HG03103 (cell line): ENCODE data around the gene CEP162.
"Not testable (repeated sequence)": the region's sequence is repeated elsewhere in the genome, so short reads cannot be mapped to it uniquely, and the experiment has no call there.

Source experiments
- ATAC-seq: cut with Tn5 transposase; IDR thresholded peaks from one replicate; pipeline ENCODE4 v1.9.1; 2021; ENCODE audit warnings: low read depth; ENCODE audit not compliant: unreplicated experiment

Gene CEP162

DNA sequence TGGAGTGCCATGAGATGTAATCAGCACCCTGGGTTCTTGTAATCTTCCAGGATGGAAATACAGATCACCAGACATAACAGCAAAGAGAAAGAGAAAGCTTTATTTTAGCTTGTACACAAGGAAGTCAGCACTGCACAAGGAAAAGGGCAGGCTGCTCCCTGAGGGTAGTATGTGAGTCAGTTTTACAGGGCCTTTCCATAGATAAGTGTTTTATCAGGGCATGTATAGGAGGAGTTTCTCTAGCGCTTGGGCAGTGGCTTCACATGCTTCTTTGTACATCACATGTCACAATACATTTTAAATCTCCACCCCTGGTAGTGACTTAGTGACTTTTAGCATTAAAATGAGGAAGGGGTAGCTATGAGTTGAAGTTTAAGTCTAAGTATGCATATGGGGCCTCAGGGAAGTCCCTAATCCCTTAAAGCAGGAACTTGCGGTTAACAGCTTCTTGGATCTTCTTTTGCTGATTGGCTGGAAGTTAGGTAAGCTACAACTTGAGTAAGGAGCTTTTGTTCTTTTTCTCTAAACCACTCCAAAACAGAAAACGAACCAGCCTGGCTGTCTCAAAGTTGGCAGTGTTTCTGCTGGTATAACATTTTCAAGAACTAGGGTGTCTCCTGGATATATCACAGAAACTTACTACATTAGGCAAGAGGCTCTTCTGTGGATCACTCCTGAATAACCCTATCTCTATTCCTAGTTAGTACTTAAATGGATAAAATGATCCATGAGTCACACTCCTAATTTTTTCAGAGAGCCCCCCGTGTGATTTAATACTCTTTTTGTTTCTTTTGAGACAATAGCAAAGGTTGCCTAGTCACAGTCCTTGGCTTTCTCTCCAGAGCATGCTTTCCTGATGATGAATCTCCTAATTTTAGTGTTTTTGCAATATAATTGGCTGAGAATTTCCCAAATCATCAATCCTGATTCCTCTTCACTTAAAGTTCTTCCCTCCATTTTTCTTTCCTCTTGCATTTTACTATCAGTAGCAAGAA, 133.7 kb downstream of the CEP162 start:
- ATAC-seq: no peak

DNA sequence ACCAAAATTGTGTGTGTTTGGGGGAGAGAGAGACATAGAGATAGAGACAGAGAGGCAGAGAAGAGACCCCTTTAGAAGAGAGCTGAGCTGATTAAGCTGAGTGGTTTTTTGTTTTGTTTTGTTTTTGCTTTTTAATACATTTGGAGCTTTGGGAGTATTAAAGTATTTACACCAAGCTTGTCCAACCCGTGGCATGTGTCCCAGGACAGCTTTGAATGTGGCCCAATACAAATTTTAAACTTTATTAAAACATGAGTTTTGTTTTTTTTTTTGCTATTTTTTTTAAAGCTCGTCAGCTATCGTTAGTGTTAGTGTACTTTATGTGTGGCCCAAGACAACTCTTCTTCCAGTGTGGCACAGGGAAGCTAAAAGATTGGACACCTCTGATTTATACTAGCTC, 137.9 kb downstream of the CEP162 start:
- no peak for ATAC-seq

DNA sequence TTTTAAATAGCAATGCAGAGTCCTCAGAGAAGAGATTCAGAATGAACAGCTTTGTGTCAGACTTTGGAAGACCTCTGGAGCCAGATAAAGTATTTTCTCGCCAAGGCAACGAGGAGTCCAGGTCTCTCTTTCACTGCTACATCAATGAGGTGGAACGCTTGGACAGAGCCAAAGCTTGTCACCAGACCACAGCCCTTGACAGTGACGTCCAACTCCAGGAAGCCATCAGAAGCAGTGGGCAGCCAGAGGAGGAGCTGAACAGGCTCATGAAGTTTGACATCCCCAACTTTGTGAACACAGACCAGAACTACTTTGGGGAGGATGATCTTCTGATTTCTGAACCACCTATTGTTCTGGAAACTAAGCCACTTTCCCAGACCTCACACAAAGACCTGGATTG, 138.4 kb downstream of the CEP162 start:
- no peak for ATAC-seq

DNA sequence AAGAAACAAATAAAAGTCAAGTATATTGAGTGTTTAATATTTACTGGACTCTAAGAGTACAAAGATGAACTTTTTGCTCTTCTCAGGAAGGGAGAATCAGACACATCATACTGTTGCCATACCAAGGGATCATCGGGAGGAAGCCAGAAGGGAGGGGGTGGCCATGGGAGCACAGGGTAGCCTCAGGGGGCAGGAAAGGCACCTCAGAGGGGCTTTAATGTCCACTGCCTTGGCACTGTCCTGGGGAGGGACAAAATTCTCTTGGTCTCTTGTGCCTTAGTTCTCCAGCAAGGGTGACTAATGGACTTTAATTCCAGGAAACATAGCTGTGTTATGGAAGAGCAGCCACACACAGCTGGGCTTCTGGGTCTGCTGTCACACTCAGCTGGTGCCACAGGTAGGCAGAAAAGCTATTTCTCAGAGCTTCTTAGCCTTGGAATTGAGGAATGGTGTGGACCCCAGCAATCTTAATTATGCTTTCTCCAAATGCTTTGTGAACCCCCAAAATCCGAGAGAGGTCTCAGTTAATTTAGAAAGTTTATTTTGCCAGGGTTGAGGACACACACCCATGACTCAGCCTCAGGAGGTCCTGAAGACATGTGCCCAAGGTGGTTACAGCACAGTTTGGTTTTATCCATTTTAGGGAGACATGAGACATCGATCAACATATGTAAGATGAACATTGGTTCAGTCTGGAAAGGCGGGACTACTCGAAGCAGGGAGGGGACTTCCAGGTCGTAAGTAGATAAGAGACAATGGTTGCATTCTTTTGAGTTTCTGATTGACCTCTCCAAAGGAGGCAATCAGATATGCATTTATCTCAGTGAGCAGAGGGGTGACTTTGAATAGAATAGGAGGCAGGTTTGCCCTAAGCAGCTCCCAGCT, 140.7 kb downstream of the CEP162 start:
- ATAC-seq: no peak

DNA sequence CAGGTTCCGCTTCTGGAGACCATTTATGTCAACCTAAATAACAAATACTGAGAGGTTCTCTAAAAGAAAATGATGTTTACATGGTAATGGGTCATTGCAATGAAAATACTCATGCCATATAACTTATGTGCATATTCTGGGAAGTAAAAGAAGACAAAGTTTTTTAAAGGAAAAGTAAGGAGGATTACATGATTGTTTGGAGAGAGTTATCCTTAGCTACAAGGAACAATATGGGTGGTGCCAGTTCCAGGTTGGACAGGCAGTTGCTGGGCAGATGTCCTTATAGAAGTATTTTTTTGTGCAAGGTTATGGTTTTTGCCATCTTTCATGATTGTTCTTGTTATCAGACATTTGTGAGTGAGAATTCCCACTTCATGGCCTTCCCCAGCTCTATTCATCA, 141.4 kb downstream of the CEP162 start:
- no peak for ATAC-seq

DNA sequence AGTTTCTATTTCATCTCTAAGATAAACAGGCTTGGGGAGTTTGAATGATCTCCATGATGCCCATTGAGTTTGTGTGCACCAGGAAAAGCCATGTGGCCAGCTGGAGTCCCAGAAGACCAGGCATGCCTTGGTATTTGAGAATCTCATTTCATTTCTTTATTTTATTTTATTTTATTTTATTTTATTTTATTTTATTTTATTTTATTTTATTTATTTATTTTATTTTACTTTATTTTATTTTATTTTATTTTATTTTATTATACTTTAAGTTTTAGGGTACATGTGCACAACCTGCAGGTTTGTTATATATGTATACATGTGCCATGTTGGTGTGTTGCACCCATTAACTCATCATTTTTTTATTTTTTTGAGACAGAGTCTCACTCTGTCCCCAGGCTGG, 142.7 kb downstream of the CEP162 start:
- ATAC-seq: not testable (repeated sequence)

DNA sequence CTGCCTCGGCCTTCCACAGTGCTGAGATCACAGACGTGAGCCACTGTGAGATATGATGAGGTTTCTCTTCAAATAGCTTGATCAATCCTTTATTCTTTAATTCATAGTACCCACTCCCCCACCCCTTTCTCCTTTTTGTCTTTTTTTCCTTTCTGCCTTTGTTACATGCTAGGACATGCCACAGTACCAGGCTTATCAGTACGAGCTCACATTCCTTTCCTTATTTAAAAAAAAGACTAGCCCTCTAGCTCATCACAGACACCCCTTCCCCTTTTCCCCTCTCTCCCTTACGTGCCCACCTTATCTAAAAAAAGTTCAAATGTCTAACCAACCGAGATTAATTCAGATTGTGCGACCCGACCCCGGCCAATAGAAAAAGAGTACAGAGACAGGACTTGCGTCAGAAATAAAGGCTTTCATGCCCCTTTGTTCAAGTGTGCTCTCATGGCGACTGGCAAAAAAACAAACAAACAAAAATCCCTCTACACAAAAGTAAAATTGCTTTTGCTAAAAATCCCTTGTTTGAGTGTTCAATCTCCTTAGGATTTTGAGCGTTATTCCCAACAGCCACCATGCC, 144.7 kb downstream of the CEP162 start:
- no peak for ATAC-seq

DNA sequence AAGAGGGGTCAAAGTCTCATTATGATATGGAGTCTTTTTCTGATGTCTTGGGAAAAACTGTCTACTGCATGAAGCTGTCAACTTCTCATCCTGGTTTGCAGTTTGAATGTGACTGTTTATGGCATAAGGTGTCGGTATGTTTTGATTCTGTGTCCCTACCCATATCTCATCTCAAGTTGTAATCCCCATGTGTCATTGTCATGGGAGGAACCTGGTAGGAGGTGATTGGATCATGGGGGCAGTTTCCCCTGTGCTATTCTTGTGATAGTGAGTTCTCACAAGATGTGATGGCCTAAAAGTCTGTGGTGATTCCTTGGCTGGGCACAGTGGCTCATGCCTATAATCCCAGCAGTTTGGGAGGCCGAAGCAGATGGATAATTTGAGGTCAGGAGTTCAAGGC, 146.2 kb downstream of the CEP162 start:
- no peak for ATAC-seq

DNA sequence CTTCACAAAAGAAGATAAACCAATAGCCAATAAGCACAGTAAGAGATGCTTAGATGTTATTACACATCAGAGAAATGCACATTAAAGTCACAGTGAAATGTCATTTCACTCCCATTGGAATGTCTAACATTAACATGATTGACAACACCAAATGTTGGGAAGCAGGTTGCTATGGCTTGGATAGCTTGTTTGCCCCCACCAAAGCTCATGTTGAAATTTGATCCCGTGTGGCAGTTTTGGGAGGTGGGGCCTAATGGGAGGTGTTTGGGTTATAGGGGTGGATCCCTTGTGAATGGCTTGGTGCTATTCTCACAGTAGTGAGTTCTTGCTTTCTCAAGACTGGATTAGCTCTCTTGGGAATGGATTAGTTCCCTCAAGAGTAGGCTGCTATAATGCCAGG, 149.1 kb downstream of the CEP162 start:
- no peak for ATAC-seq

DNA sequence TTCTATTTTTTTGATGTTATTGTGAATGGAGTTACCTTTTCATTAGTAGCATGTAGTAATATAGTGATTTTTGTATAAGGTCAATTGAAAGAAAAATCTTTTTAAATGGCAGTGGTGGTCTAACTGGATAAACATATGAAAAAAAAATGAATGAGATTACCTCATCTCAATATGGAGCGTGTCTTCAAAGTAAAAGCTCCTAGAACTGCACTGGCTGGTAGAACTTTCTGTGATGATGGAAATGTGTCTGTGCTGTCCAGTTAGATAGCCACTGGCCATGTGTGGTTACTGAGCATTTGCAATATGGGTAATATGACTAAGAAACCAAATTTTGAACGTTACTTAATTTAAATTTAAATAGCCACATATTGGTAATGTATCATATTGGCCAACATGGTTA, 149.8 kb downstream of the CEP162 start:
- ATAC-seq: no peak

DNA sequence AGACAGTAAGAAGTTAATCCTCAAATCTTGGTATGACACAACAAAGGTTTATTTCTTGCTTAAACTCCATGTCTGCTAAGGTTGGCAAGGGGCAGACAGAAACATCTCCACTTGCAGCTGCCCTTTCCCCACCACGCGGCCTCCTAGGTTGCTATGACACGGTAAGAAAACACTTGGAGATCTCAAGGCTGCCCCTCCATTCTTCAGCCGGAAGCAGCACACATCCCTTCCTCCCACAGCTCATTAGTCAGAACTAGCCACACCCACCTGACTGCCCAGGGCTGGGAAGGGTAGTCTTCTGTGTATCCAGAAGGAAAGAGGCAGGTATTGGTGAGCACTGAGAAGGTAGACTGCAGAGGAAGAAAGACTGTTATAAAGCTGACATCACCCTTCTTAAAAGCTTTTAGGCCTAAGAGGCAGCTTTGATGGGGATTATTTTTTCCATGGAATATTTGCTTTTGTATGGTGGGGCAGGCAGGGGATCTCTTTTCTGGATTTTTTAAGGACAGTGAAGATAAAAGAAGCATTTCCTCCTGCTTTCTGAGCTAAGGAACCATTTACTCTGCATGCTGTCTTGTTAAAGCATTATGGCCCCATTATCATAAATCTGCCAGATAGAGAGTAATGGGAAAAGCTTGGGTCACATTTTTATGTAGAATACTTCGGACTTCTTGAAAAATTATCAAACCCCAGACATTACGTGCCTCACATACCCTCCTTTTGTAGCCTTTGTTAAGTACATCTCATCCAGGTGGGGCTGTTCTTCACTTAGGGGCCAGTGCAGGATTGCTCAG, 152.3 kb downstream of the CEP162 start:
- no peak for ATAC-seq
